BLaER1 (cell line): ENCODE data around the gene CES2.

ENCODE experiments used
- H3K27ac ChIP-seq: shearing (Covaris generic); formaldehyde crosslinking; 2 replicates; pipeline ENCODE4 v1.8.1; 2022
- H3K27me3 ChIP-seq: shearing (Covaris generic); formaldehyde crosslinking; 2 replicates; pipeline ENCODE4 v1.8.1; 2022
- H3K36me3 ChIP-seq: shearing (Covaris generic); formaldehyde crosslinking; 2 replicates; pipeline ENCODE4 v1.8.1; 2022
- H3K4me1 ChIP-seq: shearing (Covaris generic); formaldehyde crosslinking; 2 replicates; pipeline ENCODE4 v1.8.1; 2022
- H3K4me2 ChIP-seq: shearing (Covaris generic); formaldehyde crosslinking; 2 replicates; pipeline ENCODE4 v1.8.1; 2022
- H3K4me3 ChIP-seq: shearing (Covaris generic); formaldehyde crosslinking; 2 replicates; pipeline ENCODE4 v1.8.1; 2022
- H3K9ac ChIP-seq: shearing (Covaris generic); formaldehyde crosslinking; 2 replicates; pipeline ENCODE4 v1.8.1; 2022
- H3K9me3 ChIP-seq: shearing (Covaris generic); formaldehyde crosslinking; 2 replicates; pipeline ENCODE4 v1.8.1; 2022
- H4K20me1 ChIP-seq: shearing (Covaris generic); formaldehyde crosslinking; 2 replicates; pipeline ENCODE4 v1.8.1; 2022
- Cebpa-rat ChIP-seq: shearing (Covaris generic); IDR thresholded peaks from 2 replicates; pipeline ENCODE4 v1.8.1; 2022

CES2 gene

DNA sequence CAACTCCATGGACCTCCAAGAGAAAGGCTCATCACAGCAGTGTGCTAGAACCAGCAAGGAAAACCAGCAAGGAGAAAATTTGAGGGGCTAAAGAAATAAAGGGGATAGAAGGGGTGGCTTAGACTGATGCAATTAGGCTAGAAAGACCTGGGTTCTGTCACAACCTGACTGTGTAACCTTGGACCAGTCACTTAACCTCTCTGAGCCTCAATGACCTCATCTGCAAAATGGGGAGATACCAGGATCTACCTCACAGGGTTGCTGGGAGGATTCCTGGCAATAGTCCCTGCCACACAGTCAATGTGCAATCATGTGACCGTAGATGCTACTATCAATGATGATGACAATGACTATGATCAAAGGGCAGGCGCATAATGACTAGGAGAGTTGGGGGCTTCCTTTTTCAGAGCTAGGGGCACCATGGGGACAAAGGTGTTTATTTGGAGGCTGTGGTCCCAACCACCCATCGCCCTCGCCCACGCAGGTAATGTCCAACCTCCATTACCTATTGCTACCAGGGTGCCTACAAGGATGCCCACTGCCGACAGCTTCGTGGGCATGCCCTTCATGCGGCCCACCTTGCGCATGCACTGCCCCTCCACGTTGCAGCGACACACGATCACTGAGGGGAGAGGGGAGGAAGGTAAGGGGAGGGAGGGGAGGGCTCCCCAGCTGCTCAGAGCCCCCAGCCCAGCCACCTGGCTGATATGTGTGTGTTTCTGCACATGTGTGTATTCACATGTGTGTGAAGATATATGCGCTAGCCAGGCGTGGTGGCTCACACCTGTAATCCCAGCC is 26.4 kb upstream of the CES2 start:
- no peak overlapping the region for H3K4me3 ChIP-seq
- H3K9ac ChIP-seq = no peak overlapping the region
- TF ChIP-seq Cebpa-rat = no peak
- no peak overlapping the region for H3K27ac ChIP-seq
- peaks cover 34% of the 10 kb centered on the region for H3K4me1 ChIP-seq
- H3K36me3 ChIP-seq = no peaks in the 10 kb centered on the region
- no peaks in the 10 kb centered on the region for H4K20me1 ChIP-seq
- no peak overlapping the region for H3K4me2 ChIP-seq
- H3K27me3 ChIP-seq = no peaks in the 10 kb centered on the region
- no peaks in the 10 kb centered on the region for H3K9me3 ChIP-seq

DNA sequence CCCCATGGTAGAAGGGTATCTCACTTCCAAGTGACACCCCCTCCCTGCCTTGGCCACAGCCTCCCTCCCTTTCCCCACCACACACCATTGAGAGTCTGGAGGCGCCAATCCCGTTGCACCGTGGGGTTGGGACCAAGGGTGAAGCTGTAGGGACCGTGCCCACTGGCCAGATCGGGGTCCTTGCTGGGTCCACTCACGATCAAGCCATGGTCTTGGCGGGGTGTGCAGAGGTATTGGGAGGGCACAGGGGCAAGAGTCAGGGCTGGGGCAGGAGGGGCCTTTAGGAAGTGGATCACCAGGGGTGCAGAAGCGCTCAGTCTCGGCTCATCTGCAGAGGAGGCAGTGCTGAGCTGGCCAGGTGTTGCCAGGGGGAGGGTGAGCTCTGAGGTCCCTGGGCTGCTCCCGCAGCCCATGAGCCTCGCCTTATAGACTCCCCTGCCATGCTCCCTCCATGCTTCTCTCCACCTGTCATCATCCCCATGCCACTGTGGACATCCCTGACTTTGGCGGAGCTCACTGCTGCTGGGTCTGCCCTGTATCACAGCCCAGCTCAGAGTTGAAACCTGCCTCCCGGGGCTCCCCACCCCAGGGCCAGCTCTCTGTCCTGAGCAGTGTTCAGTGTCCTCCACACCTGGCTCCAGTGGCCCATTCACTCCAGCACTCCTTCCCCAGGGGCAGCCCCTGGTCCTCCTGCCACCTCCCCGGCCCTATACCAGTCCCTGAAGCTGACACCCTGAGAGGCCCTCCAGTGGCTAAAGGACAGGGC is 25.0 kb upstream of the CES2 start:
- no peaks in the 10 kb centered on the region for H3K36me3 ChIP-seq
- no peak overlapping the region for H3K9ac ChIP-seq
- TF ChIP-seq Cebpa-rat = no peak
- H4K20me1 ChIP-seq = no peaks in the 10 kb centered on the region
- peaks cover 20% of the 10 kb centered on the region for H3K4me1 ChIP-seq
- no peaks in the 10 kb centered on the region for H3K9me3 ChIP-seq
- no peak overlapping the region for H3K4me3 ChIP-seq
- no peaks in the 10 kb centered on the region for H3K27me3 ChIP-seq
- no peak overlapping the region for H3K4me2 ChIP-seq
- no peak overlapping the region for H3K27ac ChIP-seq

DNA sequence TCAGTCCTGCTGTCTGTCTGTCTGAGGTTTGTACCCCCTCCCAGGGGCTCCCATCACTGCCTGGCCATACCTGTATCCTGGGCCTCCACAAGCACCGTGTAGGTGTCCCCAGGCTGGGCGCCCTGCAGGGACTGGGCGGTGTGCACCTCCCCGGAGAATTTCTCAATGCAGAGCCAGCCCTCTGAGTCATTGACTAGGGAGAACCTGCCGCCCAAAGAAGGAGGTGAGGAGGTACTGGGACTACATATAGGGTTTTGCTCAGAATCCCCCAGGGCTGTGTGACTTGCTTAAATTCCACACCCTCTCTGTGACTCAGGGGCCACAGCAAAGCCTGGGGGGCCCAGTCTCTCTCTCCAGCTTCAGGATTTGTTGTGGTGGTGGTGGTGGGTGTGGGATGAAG is 24.2 kb upstream of the CES2 start:
- Histone ChIP-seq H4K20me1 (no peaks in the 10 kb centered on the region), H3K9me3 (no peaks in the 10 kb centered on the region), H3K4me3 (no peak overlapping the region), H3K9ac (no peak overlapping the region), H3K4me2 (no peak overlapping the region), H3K27ac (no peak overlapping the region), H3K4me1 (peaks cover 13% of the 10 kb centered on the region), H3K27me3 (no peaks in the 10 kb centered on the region), H3K36me3 (no peaks in the 10 kb centered on the region)
- TF ChIP-seq Cebpa-rat = no peak

DNA sequence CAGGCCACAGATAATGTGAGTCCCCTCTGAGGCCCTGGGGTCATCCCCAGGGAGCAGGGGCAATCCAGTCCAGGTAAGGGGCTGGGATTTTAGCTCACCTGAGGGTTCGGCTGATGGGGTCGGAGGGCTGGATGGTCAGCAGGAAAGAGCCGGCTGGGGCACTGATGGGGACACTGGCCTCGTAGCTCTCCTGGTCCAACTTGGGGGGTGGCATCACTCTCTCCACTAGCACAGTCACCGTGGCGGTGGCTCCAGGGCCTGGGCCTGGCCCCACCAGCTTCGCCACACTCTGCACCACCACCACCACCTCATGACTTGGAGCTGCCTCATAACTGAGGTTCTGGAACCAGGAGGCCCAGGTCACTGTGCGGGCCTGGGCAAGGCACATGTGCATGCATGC is 23.5 kb upstream of the CES2 start:
- no peak for TF ChIP-seq Cebpa-rat
- H3K9me3 ChIP-seq = no peaks in the 10 kb centered on the region
- H3K27ac ChIP-seq = no peak overlapping the region
- H4K20me1 ChIP-seq = no peaks in the 10 kb centered on the region
- H3K4me3 ChIP-seq = no peak overlapping the region
- no peaks in the 10 kb centered on the region for H3K36me3 ChIP-seq
- H3K4me2 ChIP-seq = no peak overlapping the region
- no peaks in the 10 kb centered on the region for H3K27me3 ChIP-seq
- peaks cover 11% of the 10 kb centered on the region for H3K4me1 ChIP-seq
- H3K9ac ChIP-seq = no peak overlapping the region

DNA sequence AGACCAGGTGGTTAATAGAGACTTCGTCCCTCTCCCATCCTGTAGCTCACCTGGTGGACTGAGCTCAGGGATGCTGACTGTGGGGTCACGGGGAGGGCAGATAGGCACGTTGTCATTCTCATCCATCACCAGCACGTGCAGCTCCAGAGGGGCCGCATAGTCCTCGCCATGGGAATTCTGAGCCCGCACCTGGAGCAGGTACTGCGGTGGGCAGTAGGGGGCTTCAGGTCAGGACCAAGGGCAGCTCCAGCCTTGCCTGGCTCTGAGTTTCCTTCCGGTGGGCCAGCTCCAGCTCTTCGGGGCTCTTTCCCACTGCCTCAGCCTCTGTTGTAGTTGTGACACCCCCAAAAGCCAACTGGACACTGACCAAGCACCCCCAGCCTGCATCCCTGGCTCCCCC is 22.2 kb upstream of the CES2 start:
- Histone ChIP-seq H3K4me1 (peaks cover 5% of the 10 kb centered on the region), H3K27me3 (no peaks in the 10 kb centered on the region), H3K4me3 (no peak overlapping the region), H4K20me1 (no peaks in the 10 kb centered on the region), H3K9me3 (no peaks in the 10 kb centered on the region), H3K27ac (no peak overlapping the region), H3K9ac (no peak overlapping the region), H3K36me3 (no peaks in the 10 kb centered on the region), H3K4me2 (no peak overlapping the region)
- TF ChIP-seq Cebpa-rat = no peak

DNA sequence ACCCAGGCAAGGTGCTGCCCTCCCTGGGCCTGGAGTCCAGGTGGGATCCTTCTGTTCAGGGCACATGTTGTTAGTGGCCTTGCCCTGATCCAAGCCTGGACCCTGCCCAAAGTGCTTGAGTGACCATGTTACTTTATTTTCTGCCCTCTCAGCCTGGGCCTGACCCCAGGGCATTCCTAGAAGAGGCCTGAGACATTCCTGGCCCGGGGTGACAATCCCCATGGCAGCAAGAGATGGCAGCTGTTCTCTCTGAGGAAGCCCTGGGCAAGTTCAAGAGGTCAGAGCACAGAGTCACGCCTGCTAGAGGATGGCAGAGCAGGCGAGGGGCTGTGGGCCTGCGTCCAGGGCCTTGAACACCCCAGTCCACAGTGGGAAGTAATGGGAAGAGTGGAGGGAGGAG is 21.6 kb upstream of the CES2 start:
- Histone ChIP-seq H3K9me3 (no peaks in the 10 kb centered on the region), H3K27ac (no peak overlapping the region), H3K9ac (no peak overlapping the region), H3K4me3 (no peak overlapping the region), H3K27me3 (no peaks in the 10 kb centered on the region), H3K4me1 (peaks cover under 1% of the 10 kb centered on the region; the same call in 1 of the 2 replicates), H4K20me1 (no peaks in the 10 kb centered on the region), H3K4me2 (no peak overlapping the region), H3K36me3 (no peaks in the 10 kb centered on the region)
- TF ChIP-seq Cebpa-rat = no peak

DNA sequence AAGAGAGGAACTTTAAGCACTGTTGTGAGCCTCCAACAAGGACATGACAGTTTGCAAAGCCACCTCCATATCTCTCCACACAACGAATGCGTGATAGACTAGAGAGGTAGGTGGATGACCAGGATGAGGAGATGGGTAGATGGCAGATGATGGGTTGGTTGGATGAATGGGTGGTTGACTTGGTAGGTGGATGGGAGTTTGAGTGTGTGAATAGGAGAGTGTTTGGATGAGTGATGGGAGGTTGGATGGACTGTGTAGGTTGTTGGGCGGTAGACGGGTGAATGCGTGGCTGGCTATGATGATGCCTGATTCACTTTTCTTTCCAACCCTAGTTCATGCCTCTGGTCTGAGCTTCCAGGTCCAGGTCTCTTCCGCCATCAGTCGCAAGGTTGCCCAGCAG is 20.8 kb upstream of the CES2 start:
- Histone ChIP-seq H3K9me3 (no peaks in the 10 kb centered on the region), H3K36me3 (no peaks in the 10 kb centered on the region), H3K9ac (no peak overlapping the region), H3K27me3 (no peaks in the 10 kb centered on the region), H3K4me1 (peaks cover 9% of the 10 kb centered on the region), H4K20me1 (no peaks in the 10 kb centered on the region), H3K27ac (no peak overlapping the region), H3K4me3 (no peak overlapping the region), H3K4me2 (no peak overlapping the region)
- no peak for TF ChIP-seq Cebpa-rat

DNA sequence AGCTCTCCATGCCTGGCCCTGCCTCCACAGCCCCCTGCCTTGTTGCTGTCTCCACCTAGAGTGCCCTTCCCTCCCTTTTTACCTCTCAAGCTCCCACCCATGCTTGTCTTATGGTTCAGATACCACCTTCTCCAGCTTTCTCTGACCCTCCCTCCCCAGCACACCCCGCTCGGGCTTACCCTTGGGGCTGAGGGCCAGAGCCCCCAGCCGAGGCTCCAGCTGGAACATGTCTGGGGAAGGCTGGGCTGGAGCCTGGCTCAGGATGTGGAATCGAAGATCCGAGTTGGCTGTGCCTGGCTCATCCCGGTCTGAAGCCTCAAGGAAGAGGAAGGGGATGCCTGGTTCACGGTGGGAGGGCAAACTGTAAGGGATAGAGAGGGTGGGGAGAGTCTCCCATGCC is 20.3 kb upstream of the CES2 start:
- Histone ChIP-seq H3K9ac (no peak overlapping the region), H3K4me2 (no peak overlapping the region), H3K27ac (no peak overlapping the region), H3K4me1 (peaks cover 14% of the 10 kb centered on the region), H3K27me3 (no peaks in the 10 kb centered on the region), H4K20me1 (no peaks in the 10 kb centered on the region), H3K9me3 (no peaks in the 10 kb centered on the region), H3K4me3 (no peak overlapping the region), H3K36me3 (no peaks in the 10 kb centered on the region)
- TF ChIP-seq Cebpa-rat = no peak

DNA sequence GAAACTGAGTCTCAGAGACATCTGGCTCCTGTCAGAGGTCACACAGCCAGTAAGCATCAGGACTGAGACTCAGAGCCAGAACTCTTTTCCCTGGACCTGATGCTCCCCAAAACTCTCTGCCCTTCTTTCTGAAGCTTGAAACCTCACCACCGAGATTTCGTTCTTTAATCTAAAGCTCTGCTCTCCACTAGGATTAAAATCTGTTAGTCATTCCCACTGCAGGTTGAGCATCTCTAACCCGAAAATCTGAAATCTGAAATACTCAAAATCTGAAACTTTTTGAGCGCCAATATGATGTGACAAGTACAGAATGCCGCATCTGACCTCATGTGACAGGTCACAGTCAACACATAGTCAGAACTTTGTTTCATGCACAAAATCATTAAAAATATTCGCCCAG is 18.8 kb upstream of the CES2 start:
- peaks cover 29% of the 10 kb centered on the region for H3K4me1 ChIP-seq
- no peak overlapping the region for H3K4me2 ChIP-seq
- no peak overlapping the region for H3K4me3 ChIP-seq
- no peak overlapping the region for H3K27ac ChIP-seq
- H4K20me1 ChIP-seq = no peaks in the 10 kb centered on the region
- H3K9ac ChIP-seq = no peak overlapping the region
- no peaks in the 10 kb centered on the region for H3K36me3 ChIP-seq
- no peak for TF ChIP-seq Cebpa-rat
- H3K27me3 ChIP-seq = no peaks in the 10 kb centered on the region
- no peaks in the 10 kb centered on the region for H3K9me3 ChIP-seq

DNA sequence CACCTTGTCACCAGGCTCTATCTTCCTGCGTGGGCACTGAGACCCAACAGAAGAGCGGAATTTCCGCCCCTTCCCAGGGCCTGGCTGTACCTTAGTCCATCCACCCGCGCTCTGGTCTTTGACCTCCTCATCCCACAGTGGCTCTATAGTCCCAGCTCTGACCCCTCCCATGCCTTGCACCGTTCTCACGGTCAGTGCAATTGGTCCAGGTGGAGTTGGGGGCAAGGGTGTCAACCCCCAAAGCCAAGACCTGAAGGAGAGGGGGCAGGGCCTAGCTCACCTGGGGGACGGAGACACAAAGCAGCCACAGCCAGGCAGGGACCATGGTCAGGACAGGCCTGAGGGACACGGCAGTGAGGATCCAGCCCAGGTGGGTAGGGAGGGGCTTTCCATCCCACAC is 17.6 kb upstream of the CES2 start:
- H3K4me2 ChIP-seq = no peak overlapping the region
- peaks cover 41% of the 10 kb centered on the region for H3K4me1 ChIP-seq

More for the DNA sequence above, 17.6 kb upstream of the CES2 start:
- no peak for TF ChIP-seq Cebpa-rat
- Histone ChIP-seq H3K36me3 (no peaks in the 10 kb centered on the region), H3K9me3 (no peaks in the 10 kb centered on the region), H4K20me1 (no peaks in the 10 kb centered on the region), H3K4me3 (no peak overlapping the region), H3K27ac (no peak overlapping the region), H3K27me3 (no peaks in the 10 kb centered on the region), H3K9ac (no peak overlapping the region)
